Panc1 (cell line): Measurements from ENCODE around the gene VWA5B1. TPM values are rescaled to one million over a fixed set of nuclear protein-coding genes. Genes with fewer than 3 reads are reported as not detected.

Experiments
- ATAC-seq: fragments of 200-7000 bp; cut with Tn5 transposase; 2 replicates; pipeline ENCODE4 v1.9.1; 2020; ENCODE audit warnings: mild to moderate bottlenecking, moderate library complexity
- BruUV-seq: library from RNA; stranded (reverse); fragments of 400-500 nt; replicated peaks from 2 replicates; lab custom pipeline; 2021; lab: Mats Ljungman, UMichigan
- CTCF ChIA-PET: fragments of 300-600 bp; sonication (Branson Sonifier 250); formaldehyde crosslinking; loops from one replicate; lab custom pipeline; 2022; ENCODE audit warnings: antibody characterized with exemption; lab: Charles Lee
- POLR2A ChIA-PET: fragments of 300-600 bp; sonication (Branson Sonifier 250); formaldehyde crosslinking; loops from one replicate; lab custom pipeline; 2022; ENCODE audit warnings: antibody characterized with exemption; lab: Charles Lee
- DNase-seq: peaks from one replicate; pipeline ENCODE4 v3.0.0-alpha.2; 2010; ENCODE audit warnings: low read depth, low spot score
- H3K27ac ChIP-seq: 2 replicates; pipeline ENCODE4 v1.5.1; 2011; ENCODE audit warnings: mild to moderate bottlenecking, low read length, inconsistent platforms
- H3K27me3 ChIP-seq: fragments of 200-500 bp; sonication (Bioruptor generic); 2 replicates; pipeline ENCODE4 v1.6.0; 2014; ENCODE audit warnings: low read length, inconsistent platforms; ENCODE audit not compliant: control insufficient read depth, insufficient read depth
- H3K36me3 ChIP-seq: fragments of 200-500 bp; sonication (Bioruptor generic); 2 replicates; pipeline ENCODE4 v1.5.1; 2014; ENCODE audit warnings: inconsistent platforms, mild to moderate bottlenecking, low read length, moderate library complexity; ENCODE audit not compliant: control insufficient read depth, insufficient read depth
- H3K4me1 ChIP-seq: 2 replicates; pipeline ENCODE4 v1.5.1; 2011; ENCODE audit warnings: inconsistent platforms, mild to moderate bottlenecking, low read length, moderate library complexity; ENCODE audit not compliant: control insufficient read depth, insufficient read depth
- H3K4me3 ChIP-seq, 2 experiments: 2 replicates each; pipeline ENCODE4 v1.5.1; 2011 to 2012; ENCODE audit warnings: low read depth in 2 of 2, low read length in 2 of 2, mild to moderate bottlenecking in 2 of 2, inconsistent platforms in 1 of 2, moderate library complexity in 1 of 2
- H3K9me3 ChIP-seq: fragments of 200-500 bp; sonication (Bioruptor generic); 2 replicates; pipeline ENCODE4 v1.5.1; 2014; ENCODE audit warnings: low read depth, mild to moderate bottlenecking, inconsistent platforms, low read length, moderate library complexity; ENCODE audit not compliant: control insufficient read depth, insufficient read depth
- POLR2AphosphoS5 ChIP-seq: IDR thresholded peaks from 2 replicates; pipeline ENCODE4 v1.6.1; 2012; ENCODE audit warnings: mild to moderate bottlenecking, low read depth, low read length, moderate library complexity
- SIN3A ChIP-seq: IDR thresholded peaks from 2 replicates; pipeline ENCODE4 v1.6.1; 2012; ENCODE audit warnings: low read depth, mild to moderate bottlenecking, low read length, moderate library complexity, borderline replicate concordance; ENCODE audit not compliant: insufficient read depth
- TCF7L2 ChIP-seq: IDR thresholded peaks from 2 replicates; pipeline ENCODE4 v1.6.1; 2011; ENCODE audit warnings: mild to moderate bottlenecking, low read depth, low read length, inconsistent platforms
- in situ Hi-C: cut with HindIII; loops from 2 replicates; pipeline ENCODE4 v1.10.0; 2016; ENCODE audit warnings: low sequenced_read_pairs, low pct_unique_long_range_greater_than_20kb
- intact Hi-C: fragments of 100-400 bp; cut with micrococcal nuclease; formaldehyde crosslinking; loops from one replicate; pipeline ENCODE4 v1.10.0; 2022; ENCODE audit not compliant: unreplicated experiment
- total RNA-seq: library from RNA; stranded (reverse); gene quantifications from one replicate; pipeline ENCODE4 v1.2.1, GENCODE V29; 2021; ENCODE audit not compliant: unreplicated experiment
- TF ChIP-seq, protein P1 (sequence below): fragments of 450-650 bp; IDR thresholded peaks from 2 replicates; pipeline ENCODE4 v1.5.1; 2017; ENCODE audit warnings: mild to moderate bottlenecking
- TF ChIP-seq, protein P2 (sequence below), 2 experiments: IDR thresholded peaks; 2 replicates each; pipeline ENCODE4 v1.6.1; 2011 to 2012; ENCODE audit warnings: low read depth in 2 of 2, control low read depth in 1 of 2, low read length in 1 of 2, mild to moderate bottlenecking in 1 of 2, moderate library complexity in 1 of 2; ENCODE audit not compliant: insufficient read depth in 1 of 2

The VWA5B1 gene
- total RNA-seq, 1 experiment from 2014 or later: not detected

DNA sequence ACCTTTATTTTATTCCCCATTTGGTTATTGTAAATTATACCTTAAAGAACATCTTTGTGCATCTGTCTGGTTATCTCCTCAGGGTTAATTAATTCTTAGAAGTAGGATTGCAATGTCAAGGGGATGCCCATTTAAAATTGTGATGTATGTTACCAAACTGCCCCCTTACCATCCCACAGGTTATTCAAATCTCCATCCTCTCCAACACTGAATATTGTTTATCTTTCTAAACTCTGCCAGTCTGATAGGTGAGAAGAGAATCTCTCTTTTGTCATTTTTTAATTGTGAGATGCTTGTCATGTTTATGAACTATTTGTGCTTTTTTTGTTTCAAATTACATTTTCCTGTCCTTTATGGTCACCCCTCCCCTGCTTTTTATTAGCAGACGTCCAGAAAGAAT lies 55.8 kb downstream of the VWA5B1 start:
- no peak for DNase-seq

DNA sequence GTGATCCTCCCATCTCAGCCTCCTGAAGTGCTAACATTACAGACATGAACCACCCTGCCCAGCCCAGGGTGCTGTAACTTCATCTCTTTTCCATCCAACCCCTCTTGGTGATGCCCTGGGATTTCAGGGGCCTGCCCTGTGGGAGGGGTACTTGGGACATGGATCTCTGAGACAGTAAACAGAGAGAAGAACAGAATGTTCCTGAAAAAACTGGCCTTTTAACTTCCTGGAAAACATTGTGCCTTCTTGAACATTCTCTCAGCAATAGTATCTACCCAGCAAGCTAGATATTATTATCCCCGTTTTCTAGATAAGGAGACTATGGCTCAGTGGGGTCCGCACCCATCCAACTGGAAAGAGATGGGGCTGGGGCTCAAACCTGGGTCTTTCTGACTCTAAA lies 57.0 kb downstream of the VWA5B1 start:
- no TSS peak for BruUV-seq
- Histone ChIP-seq H3K27ac (no peak overlapping the region), H3K9me3 (0 out of 2 replicates have a peak, but pooled peaks cover 3% of the 10 kb centered on the region), H3K4me1 (no peaks in the 10 kb centered on the region), H3K36me3 (no peaks in the 10 kb centered on the region), H3K4me3 (no peak overlapping the region), H3K27me3 (no peaks in the 10 kb centered on the region; the same call in 1 of the 2 replicates)
- ChIA-PET POLR2A (no interaction called here), CTCF (no interaction called here)
- intact Hi-C loops: no loop called here
- in situ Hi-C loops: no loop called here
- ATAC-seq: no peak
- TF ChIP-seq, protein P1, sequence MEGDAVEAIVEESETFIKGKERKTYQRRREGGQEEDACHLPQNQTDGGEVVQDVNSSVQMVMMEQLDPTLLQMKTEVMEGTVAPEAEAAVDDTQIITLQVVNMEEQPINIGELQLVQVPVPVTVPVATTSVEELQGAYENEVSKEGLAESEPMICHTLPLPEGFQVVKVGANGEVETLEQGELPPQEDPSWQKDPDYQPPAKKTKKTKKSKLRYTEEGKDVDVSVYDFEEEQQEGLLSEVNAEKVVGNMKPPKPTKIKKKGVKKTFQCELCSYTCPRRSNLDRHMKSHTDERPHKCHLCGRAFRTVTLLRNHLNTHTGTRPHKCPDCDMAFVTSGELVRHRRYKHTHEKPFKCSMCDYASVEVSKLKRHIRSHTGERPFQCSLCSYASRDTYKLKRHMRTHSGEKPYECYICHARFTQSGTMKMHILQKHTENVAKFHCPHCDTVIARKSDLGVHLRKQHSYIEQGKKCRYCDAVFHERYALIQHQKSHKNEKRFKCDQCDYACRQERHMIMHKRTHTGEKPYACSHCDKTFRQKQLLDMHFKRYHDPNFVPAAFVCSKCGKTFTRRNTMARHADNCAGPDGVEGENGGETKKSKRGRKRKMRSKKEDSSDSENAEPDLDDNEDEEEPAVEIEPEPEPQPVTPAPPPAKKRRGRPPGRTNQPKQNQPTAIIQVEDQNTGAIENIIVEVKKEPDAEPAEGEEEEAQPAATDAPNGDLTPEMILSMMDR: no peak
- no peak for TF ChIP-seq TCF7L2
- no peak for DNase-seq

More for the DNA sequence above, 55.8 kb downstream of the VWA5B1 start:
- no peaks in the 10 kb centered on the region for H3K4me1 ChIP-seq
- no peak overlapping the region for H3K4me3 ChIP-seq
- no peaks in the 10 kb centered on the region; the same call in 1 of the 2 replicates for H3K27me3 ChIP-seq
- TF ChIP-seq TCF7L2 (no peak), POLR2AphosphoS5 (no peak), SIN3A (no peak)
- TF ChIP-seq, protein P2, sequence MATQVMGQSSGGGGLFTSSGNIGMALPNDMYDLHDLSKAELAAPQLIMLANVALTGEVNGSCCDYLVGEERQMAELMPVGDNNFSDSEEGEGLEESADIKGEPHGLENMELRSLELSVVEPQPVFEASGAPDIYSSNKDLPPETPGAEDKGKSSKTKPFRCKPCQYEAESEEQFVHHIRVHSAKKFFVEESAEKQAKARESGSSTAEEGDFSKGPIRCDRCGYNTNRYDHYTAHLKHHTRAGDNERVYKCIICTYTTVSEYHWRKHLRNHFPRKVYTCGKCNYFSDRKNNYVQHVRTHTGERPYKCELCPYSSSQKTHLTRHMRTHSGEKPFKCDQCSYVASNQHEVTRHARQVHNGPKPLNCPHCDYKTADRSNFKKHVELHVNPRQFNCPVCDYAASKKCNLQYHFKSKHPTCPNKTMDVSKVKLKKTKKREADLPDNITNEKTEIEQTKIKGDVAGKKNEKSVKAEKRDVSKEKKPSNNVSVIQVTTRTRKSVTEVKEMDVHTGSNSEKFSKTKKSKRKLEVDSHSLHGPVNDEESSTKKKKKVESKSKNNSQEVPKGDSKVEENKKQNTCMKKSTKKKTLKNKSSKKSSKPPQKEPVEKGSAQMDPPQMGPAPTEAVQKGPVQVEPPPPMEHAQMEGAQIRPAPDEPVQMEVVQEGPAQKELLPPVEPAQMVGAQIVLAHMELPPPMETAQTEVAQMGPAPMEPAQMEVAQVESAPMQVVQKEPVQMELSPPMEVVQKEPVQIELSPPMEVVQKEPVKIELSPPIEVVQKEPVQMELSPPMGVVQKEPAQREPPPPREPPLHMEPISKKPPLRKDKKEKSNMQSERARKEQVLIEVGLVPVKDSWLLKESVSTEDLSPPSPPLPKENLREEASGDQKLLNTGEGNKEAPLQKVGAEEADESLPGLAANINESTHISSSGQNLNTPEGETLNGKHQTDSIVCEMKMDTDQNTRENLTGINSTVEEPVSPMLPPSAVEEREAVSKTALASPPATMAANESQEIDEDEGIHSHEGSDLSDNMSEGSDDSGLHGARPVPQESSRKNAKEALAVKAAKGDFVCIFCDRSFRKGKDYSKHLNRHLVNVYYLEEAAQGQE (IDR thresholded peaks at IDR 0.05; ENCODE audit: insufficient read depth in 1 of 2, low read depth in 2 of 2, low read length in 1 of 2): no peak
- TF ChIP-seq, protein P1: no peak
- H3K36me3 ChIP-seq: no peaks in the 10 kb centered on the region
- POLR2A ChIA-PET: no interaction called here
- CTCF ChIA-PET: no interaction called here
- no peak for ATAC-seq
- no TSS peak for BruUV-seq
- H3K27ac ChIP-seq: no peak overlapping the region
- 0 out of 2 replicates have a peak, but pooled peaks cover 3% of the 10 kb centered on the region for H3K9me3 ChIP-seq
- intact Hi-C loops: no loop called here
- in situ Hi-C loops: no loop called here
